Right lobe of liver (tissue), 6 donors: ENCODE measurements around the gene SYDE1. TPM values are rescaled to one million over a fixed set of nuclear protein-coding genes. Genes with fewer than 3 reads are reported as not detected.

Source experiments
- ATAC-seq, 4 donors: fragments of 200-7000 bp; cut with Tn5 transposase; one replicate each; pipeline ENCODE4 v1.9.1; 2020; ENCODE audit warnings: mild to moderate bottlenecking in 4 of 4, moderate library complexity in 4 of 4
- DNase-seq, 3 donors: peaks; one replicate each; pipeline ENCODE4 v3.0.0-alpha.2; 2020
- H3K27ac ChIP-seq, 3 donors: fragments of 200-600 bp; one replicate each; pipeline ENCODE4 v1.8.0; 2022
- H3K27me3 ChIP-seq, 2 donors: fragments of 200-600 bp; one replicate each; pipeline ENCODE4 v1.8.0; 2022
- H3K36me3 ChIP-seq, 4 donors: fragments of 200-600 bp; sonication (generic) in 1 of 4; one replicate each; pipeline versions ENCODE4 v1.5.1 to v1.8.0; 2017 to 2022; ENCODE audit warnings: control low read depth in 1 of 4
- H3K4me1 ChIP-seq, 4 donors: fragments of 200-600 bp; sonication (generic) in 1 of 4; one replicate each; pipeline versions ENCODE4 v1.5.1 to v1.8.0; 2017 to 2022; ENCODE audit warnings: control low read depth in 1 of 4
- H3K4me3 ChIP-seq, 3 donors: fragments of 200-600 bp; one replicate each; pipeline ENCODE4 v1.8.0; 2022
- H3K9me3 ChIP-seq, 4 donors: fragments of 200-600 bp; sonication (generic) in 1 of 4; one replicate each; pipeline versions ENCODE4 v1.5.1 to v1.8.0; 2017 to 2022; ENCODE audit warnings: control low read depth in 1 of 4
- POLR2A ChIP-seq: fragments of 450-650 bp; IDR thresholded peaks from one replicate; pipeline ENCODE4 v1.6.1; 2017; ENCODE audit warnings: antibody characterized with exemption, mild to moderate bottlenecking
- WGBS: methylation state at CpG from one replicate; pipeline ENCODE4 v1.1.6; 2018; ENCODE audit warnings: low coverage, low lambda C conversion rate; ENCODE audit not compliant: insufficient coverage; ENCODE audit errors: missing lambda C conversion rate; 5-methylcytosine and 5-hydroxymethylcytosine counted together
- intact Hi-C, 2 donors: fragments of 100-400 bp; cut with DNase I; formaldehyde crosslinking; loops; one replicate each; pipeline versions ENCODE4 v1.11.2 to v1.14.1; 2022
- small RNA-seq, 2 experiments: library from RNA; depleted of rRNA; stranded (forward); fragments of <200 nt; gene quantifications; one replicate each; pipeline ENCODE3, GENCODE V24; 2016
- total RNA-seq, 6 experiments: library from RNA; depleted of rRNA in 2 of 6; stranded (reverse); fragments of >200 nt in 2 of 6; fragmentation: NEBNext Ultra II Directional in 3 of 6; extraction: Animal tissue kit (Norgen Biotek cat#: 25700) in 3 of 6; gene quantifications; one replicate each; pipeline versions ENCODE4 v1.1.0 to v1.2.4, GENCODE V29; 2016 to 2023
- TF ChIP-seq, protein P1 (sequence below), 4 donors: fragments of 200-600 bp in 3 of 4; fragments of 450-650 bp in 1 of 4; IDR thresholded peaks; one replicate each; pipeline versions ENCODE4 v1.5.1 to v1.8.0; 2016 to 2022; ENCODE audit warnings: antibody characterized with exemption in 4 of 4, mild to moderate bottlenecking in 2 of 4
- donor health status: DM: no; HTN: yes; CAD: no.
- donor health status: DM: no; HTN: no; CAD: no.
- donor health status: DM: no; HTN: no; CAD: no.
- donor health status: DM: no; HTN: yes; CAD: no.
- donor health status: DM: no; HTN: yes; CAD: no.

The SYDE1 gene
- total RNA-seq, 6 experiments from 2014 or later: 2.7 to 7.4 (median 4.6) TPM

DNA sequence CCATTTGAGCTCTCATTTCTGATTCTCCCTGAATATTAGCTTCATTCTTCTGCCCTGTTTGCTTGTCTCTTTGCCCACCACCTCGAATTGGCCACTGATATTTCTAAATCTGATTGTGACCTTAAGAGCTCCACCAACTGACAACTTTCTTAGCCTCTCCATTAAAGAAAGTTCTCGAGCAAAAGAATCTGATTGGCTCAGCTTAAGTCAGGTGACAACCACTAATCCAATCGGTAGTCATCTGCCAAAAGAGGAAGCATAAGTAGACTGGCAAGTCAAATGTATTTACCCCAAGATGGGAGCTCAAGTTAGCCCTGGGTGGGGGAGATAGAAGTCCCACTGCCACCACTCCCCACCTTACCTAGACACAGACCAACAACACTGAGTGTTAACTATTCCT, 52.0 kb downstream of the SYDE1 start:
- H3K4me1 ChIP-seq: no peaks in the 10 kb centered on the region
- no peak for ATAC-seq
- H3K27me3 ChIP-seq: no peaks in the 10 kb centered on the region
- no peak overlapping the region for H3K4me3 ChIP-seq
- WGBS: 35% methylated on average over 3 of the region's 3 CpGs
- DNase-seq: no peak
- H3K9me3 ChIP-seq: no peaks in the 10 kb centered on the region
- no peaks in the 10 kb centered on the region for H3K36me3 ChIP-seq
- intact Hi-C loops: loop anchor here in 1 of 2 donors (10.0 kb wide), 1 partner anchor 64 kb away; no protein-coding TSS in a partner anchor
- no peak overlapping the region for H3K27ac ChIP-seq
- TF ChIP-seq, protein P1, sequence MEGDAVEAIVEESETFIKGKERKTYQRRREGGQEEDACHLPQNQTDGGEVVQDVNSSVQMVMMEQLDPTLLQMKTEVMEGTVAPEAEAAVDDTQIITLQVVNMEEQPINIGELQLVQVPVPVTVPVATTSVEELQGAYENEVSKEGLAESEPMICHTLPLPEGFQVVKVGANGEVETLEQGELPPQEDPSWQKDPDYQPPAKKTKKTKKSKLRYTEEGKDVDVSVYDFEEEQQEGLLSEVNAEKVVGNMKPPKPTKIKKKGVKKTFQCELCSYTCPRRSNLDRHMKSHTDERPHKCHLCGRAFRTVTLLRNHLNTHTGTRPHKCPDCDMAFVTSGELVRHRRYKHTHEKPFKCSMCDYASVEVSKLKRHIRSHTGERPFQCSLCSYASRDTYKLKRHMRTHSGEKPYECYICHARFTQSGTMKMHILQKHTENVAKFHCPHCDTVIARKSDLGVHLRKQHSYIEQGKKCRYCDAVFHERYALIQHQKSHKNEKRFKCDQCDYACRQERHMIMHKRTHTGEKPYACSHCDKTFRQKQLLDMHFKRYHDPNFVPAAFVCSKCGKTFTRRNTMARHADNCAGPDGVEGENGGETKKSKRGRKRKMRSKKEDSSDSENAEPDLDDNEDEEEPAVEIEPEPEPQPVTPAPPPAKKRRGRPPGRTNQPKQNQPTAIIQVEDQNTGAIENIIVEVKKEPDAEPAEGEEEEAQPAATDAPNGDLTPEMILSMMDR (IDR thresholded peaks at IDR 0.05): no peak
- TF ChIP-seq POLR2A: no peak

DNA sequence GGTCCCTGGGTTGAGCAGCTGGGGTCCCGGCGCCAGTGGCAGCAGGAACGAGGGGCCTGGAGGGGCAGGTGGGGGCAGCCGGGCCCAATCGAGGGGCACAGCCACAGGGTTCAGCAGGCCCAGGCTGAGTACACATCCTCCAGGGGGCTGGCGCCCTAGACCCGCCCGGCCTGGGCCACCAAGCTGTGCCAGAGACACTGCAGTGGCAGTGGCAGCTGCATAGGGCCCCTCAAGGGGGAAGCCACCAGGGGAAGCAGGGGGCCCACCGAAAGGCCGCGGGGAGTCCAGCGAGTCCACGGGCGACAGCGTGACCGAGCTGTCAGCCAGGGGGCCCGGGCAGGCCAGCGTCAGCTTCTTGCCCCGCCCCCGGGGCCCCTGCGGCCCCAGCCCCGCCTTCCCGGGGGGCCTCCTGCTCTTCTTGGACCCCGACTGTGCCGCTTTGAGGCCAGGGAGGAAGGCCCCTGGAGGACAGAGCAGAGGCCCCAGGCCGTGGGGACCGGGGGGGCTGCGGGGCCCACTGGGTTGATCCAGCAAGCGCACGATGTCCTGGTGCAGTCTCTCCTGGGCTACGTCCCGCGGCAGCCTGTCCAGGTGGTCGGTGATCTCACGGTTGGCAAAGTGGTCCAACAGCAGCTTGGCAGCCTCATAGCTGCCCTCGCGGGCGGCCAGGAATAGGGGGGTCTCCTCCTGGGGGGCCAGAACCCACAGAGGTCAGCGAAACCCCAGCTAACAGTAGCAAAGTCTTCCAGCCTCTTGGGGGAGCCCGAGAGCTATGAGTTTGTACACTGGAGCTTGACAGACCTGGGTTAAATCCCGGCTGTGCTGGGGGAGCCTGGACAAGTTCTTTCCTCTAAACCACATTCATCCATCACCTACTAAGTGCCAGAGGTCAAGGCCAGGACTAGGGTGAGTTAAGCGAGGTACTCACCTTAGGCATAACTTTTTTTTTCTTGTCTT, 54.1 kb downstream of the SYDE1 start:
- WGBS: 55% methylated on average over 4 of the region's 42 CpGs

More for the DNA sequence above, 54.1 kb downstream of the SYDE1 start:
- H3K36me3 ChIP-seq: no peaks in the 10 kb centered on the region
- H3K27me3 ChIP-seq: no peaks in the 10 kb centered on the region
- H3K4me1 ChIP-seq: no peaks in the 10 kb centered on the region
- intact Hi-C loops: loop anchor here in 1 of 2 donors (10.0 kb wide), 1 partner anchor 403 kb away; no protein-coding TSS in a partner anchor
- H3K9me3 ChIP-seq: no peaks in the 10 kb centered on the region
- ATAC-seq: peak; percentile 51 to 70 (median 60)
- DNase-seq: no peak
- H3K27ac ChIP-seq: no peak overlapping the region
- no peak for TF ChIP-seq POLR2A
- TF ChIP-seq, protein P1 (IDR thresholded peaks at IDR 0.05): peak; percentile 25 to 45 (median 44)
- H3K4me3 ChIP-seq: no peak overlapping the region

Small RNAs within 50 kb of the gene (small RNA-seq; reads per million reads assigned to genes)
- gene RNU6-782P: 0 reads per million in 2 experiments

Other genes starting within 250 kb of the SYDE1 start
- not detected for gene OR7A17, start 221.3 kb upstream of the SYDE1 start, total RNA-seq
- gene OR7C2, start 165.9 kb upstream of the SYDE1 start, total RNA-seq: not detected
- gene SLC1A6, start 127.5 kb upstream of the SYDE1 start, total RNA-seq: not detected
- not detected for gene CASP14, start 57.9 kb upstream of the SYDE1 start, total RNA-seq
- not detected for gene OR1I1, start 25.2 kb upstream of the SYDE1 start, total RNA-seq
- 1 to 10 TPM; 1.7 to 6.7 (median 2.4) TPM for gene NOTCH3, start 93.6 kb downstream of the SYDE1 start, total RNA-seq
- gene EPHX3, start 125.0 kb downstream of the SYDE1 start, total RNA-seq: under 1 TPM in 3 of 6 experiments, not detected in 3; 0.20 to 0.25 (median 0.22) TPM
- gene BRD4, start 225.1 kb downstream of the SYDE1 start, total RNA-seq: 10 to 100 TPM; 20.0 to 52.6 (median 40.6) TPM